ENCODE data around the gene ITIH4. TPM values are rescaled to one million over a fixed set of nuclear protein-coding genes. Genes with fewer than 3 reads are reported as not detected.
"Not testable (repeated sequence)": the region's sequence is repeated elsewhere in the genome, so short reads cannot be mapped to it uniquely, and the experiment has no call there.

The ITIH4 gene
- total RNA-seq, 6 donors from 2014 or later = 9.9 to 102 (median 21.8) TPM

DNA sequence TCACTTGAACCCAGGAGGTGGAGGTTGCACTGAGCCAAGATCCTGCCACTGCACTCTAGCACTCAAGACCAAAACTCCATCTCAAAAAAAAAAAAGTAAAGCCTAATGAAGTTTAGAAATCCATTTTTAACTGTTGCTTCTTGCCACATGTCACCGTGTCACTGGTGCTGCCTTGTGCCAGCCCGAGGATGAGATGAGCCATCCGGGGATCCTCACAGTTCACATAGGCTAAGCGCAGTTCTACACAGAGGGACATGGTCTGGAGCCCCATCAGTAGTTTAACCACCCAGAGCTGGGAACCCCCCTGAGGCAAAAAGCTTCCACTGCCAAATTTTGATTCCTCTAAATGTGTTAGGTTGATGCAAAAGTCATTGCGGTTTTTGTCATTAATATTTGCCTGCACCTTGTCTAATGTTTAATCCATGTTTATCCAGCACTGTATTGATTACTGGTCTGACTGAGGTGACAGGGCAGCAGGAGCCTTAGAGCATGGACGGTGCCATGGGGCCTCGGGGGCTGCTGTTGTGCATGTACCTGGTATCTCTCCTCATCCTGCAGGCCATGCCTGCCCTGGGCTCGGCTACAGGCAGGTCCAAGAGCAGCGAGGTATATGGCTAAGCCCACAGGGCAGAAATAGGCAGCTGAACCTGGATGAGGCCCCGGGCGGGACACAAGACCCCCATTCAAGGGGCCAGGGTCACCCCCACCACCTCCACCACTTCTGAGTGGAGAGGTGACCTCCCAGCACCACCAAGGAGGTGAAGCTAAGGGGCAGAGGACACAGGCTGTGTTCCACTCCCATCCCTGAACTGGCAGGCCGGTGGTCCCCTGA is 53.1 kb downstream of the ITIH4 start, which contains the start of gene ITIH1:
Gene ITIH1, plus strand, starts transcription at position 473 of the 832 bp plus-strand sequence. Its CDS starts 17 bp downstream, at position 490.
- H3K4me3 ChIP-seq = no peak within 1 kb of the TSS
- no peaks in the 10 kb centered on the region for H3K27me3 ChIP-seq
- no peak for DNase-seq
- no peaks in the 10 kb centered on the region for H3K9me3 ChIP-seq
- no peaks in the 10 kb centered on the region for H3K36me3 ChIP-seq
- no peaks in the 10 kb centered on the region for H3K4me1 ChIP-seq
- WGBS, 2 donors = 86 to 88% methylated on average over 7 to 12 of the region's 12 CpGs
- no peak for ATAC-seq (ENCODE audit: low FRiP score in 2 of 2)
- TF ChIP-seq, protein P1, sequence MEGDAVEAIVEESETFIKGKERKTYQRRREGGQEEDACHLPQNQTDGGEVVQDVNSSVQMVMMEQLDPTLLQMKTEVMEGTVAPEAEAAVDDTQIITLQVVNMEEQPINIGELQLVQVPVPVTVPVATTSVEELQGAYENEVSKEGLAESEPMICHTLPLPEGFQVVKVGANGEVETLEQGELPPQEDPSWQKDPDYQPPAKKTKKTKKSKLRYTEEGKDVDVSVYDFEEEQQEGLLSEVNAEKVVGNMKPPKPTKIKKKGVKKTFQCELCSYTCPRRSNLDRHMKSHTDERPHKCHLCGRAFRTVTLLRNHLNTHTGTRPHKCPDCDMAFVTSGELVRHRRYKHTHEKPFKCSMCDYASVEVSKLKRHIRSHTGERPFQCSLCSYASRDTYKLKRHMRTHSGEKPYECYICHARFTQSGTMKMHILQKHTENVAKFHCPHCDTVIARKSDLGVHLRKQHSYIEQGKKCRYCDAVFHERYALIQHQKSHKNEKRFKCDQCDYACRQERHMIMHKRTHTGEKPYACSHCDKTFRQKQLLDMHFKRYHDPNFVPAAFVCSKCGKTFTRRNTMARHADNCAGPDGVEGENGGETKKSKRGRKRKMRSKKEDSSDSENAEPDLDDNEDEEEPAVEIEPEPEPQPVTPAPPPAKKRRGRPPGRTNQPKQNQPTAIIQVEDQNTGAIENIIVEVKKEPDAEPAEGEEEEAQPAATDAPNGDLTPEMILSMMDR (IDR thresholded peaks at IDR 0.05) = no peak
- no peak for TF ChIP-seq POLR2A (IDR thresholded peaks at IDR 0.05)
- no peak within 1 kb of the TSS for H3K27ac ChIP-seq

DNA sequence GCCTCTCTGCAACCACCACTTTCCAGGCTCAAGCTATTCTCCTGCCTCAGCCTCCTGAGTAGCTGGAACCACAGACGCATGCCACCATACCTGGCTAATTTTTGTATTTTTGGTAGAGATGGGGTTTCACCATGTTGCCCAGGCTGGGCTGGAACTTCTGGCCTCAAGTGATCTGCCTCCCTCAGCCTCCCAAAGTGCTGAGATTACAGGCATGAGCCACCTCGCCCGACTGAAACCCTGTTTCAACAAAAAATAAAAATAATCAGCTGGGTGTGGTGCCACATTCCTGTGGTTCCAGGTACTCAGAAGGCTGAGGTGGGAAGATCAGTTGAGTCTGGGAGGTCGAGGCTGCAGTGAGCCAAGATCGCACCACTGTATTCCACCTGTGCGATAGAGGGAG is 54.0 kb downstream of the ITIH4 start:
- WGBS, 2 donors = 71 to 79% methylated on average over 6 of the region's 6 CpGs
- not testable (repeated sequence) for ATAC-seq (ENCODE audit: low FRiP score in 2 of 2); H3K4me3 ChIP-seq; H3K9me3 ChIP-seq; H3K36me3 ChIP-seq; H3K27ac ChIP-seq; H3K27me3 ChIP-seq; H3K4me1 ChIP-seq; DNase-seq

DNA sequence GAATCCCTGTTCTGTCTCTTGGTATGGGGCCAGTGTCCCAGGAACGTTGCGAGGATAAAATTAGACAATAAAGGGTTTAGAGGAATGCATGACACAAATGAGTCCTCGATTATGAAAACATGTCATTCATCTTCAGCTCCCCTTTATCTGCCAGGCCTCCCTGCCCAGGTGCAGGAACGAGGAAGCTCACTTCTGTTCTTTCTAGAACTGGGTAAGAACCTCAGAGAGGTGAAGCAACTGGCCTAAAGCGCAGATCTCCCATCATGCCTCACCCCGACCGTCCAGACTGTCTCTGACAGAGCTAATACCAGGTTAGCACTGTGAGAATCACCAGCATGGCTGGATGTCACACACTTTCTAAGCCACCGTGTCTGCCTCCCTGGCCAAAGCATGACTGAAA is 54.6 kb downstream of the ITIH4 start:
- Histone ChIP-seq H3K4me3 (no peak overlapping the region), H3K27ac (no peak overlapping the region), H3K9me3 (no peaks in the 10 kb centered on the region), H3K27me3 (no peaks in the 10 kb centered on the region), H3K36me3 (no peaks in the 10 kb centered on the region), H3K4me1 (peaks cover 0 to 5% (median 4%) of the 10 kb centered on the region in 4 donors)
- no peak for ATAC-seq (ENCODE audit: low FRiP score in 2 of 2)
- DNase-seq = no peak
- TF ChIP-seq, protein P1 (IDR thresholded peaks at IDR 0.05) = no peak
- TF ChIP-seq EP300 (IDR thresholded peaks at IDR 0.05) = no peak
- TF ChIP-seq POLR2A (IDR thresholded peaks at IDR 0.05) = no peak
- no peak for TF ChIP-seq POLR2AphosphoS5 (IDR thresholded peaks at IDR 0.05)
- WGBS, 2 donors = 66 to 70% methylated on average over 8 of the region's 8 CpGs

DNA sequence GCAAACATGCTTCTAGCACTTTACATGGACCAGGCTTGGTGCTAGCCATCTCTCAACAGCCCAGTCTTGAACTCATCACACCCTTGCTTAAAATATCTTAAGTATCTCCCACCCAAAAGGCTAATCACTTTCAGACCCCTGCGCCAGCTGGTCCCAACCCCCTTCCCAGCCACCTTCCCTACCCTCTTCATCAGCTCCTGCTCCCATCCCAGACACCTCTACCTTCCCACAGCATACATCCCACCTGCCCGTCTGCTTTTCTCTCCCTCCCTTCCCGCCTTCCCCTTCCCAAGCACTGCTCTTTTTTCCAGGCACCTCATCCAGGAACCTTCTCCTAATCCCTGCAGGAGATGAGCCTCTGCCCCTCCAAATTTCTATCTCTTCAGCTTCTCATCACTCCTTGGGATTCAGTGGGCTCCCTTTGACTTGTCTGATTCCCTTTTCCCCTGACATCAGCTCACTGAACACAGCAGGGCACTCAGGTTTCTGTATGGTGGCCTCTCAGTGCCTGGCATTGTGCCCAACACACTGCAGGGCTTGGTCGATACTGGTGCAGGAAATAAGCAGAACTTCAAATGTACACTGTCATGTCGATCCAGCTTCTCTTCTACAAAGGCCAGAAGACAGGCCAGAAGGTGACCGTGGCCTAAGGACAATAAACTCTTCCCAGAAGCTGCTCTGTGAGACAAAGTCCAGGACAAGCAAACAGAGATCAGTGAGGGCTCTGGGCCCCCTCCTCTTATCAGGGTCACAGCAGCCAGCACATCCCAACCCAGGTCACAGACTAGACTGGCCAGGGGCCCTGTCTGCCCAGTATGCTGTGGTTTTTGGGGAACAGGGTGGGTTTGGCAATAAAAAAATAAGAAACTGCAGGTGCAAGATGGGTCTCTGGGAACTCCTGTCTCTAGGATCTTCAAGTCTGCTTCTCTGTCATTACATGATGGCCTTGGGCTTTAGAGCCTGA is 55.3 kb downstream of the ITIH4 start:
- no peak for TF ChIP-seq EP300 (IDR thresholded peaks at IDR 0.05)
- TF ChIP-seq, protein P1 (IDR thresholded peaks at IDR 0.05) = no peak
- no peak for TF ChIP-seq POLR2AphosphoS5 (IDR thresholded peaks at IDR 0.05)
- no peak for TF ChIP-seq POLR2A (IDR thresholded peaks at IDR 0.05)
- Histone ChIP-seq H3K27me3 (no peaks in the 10 kb centered on the region), H3K27ac (no peak overlapping the region), H3K9me3 (no peaks in the 10 kb centered on the region), H3K4me3 (no peak overlapping the region), H3K4me1 (peaks cover 2 to 6% (median 4%) of the 10 kb centered on the region in 4 donors), H3K36me3 (no peaks in the 10 kb centered on the region)
- DNase-seq (no peak), ATAC-seq (ENCODE audit: low FRiP score in 2 of 2) (no peak)
- 51 to 52% methylated on average over 6 of the region's 6 CpGs for WGBS, 2 donors

DNA sequence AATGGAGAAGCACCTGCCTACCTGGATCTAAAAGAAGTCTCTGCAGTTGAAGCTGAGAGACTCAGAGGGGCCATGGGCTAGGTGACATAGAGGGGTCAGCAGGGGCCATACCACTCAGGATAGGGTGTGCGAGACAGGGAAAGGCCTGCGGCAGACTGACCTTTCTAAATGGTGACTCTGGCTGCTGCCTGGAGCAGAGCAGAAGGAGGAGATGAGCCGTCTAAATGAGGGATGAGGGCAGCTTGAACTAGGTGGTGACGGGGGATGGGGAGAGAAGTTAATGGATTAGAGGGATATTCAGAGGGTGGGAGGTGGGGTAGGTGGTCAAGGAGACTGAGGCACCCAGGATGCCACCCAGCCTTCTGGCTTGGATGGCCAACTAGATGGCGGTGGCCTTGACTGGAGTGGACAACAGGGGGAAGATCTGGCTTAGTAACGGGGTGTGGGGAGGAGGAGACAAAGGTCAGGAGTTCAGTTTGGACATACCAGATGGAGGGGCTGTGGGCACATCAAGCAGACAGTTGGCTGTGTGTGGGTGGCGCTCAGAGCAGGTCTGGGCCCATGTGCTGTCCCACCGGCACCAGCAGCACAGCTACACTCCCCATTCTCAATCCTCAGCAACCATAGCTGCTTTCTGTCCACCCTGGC is 56.3 kb downstream of the ITIH4 start:
- no peak overlapping the region for H3K4me3 ChIP-seq
- no peaks in the 10 kb centered on the region for H3K9me3 ChIP-seq
- no peaks in the 10 kb centered on the region for H3K27me3 ChIP-seq
- DNase-seq (no peak), ATAC-seq (ENCODE audit: low FRiP score in 2 of 2) (no peak)
- no peaks in the 10 kb centered on the region for H3K36me3 ChIP-seq
- TF ChIP-seq EP300 (IDR thresholded peaks at IDR 0.05) = no peak
- TF ChIP-seq POLR2A (IDR thresholded peaks at IDR 0.05) = no peak
- no peak for TF ChIP-seq POLR2AphosphoS5 (IDR thresholded peaks at IDR 0.05)
- TF ChIP-seq, protein P1 (IDR thresholded peaks at IDR 0.05) = no peak
- peaks cover 12 to 16% (median 14%) of the 10 kb centered on the region in 4 donors for H3K4me1 ChIP-seq
- WGBS, 2 donors = 82 to 88% methylated on average over 8 of the region's 8 CpGs
- no peak overlapping the region for H3K27ac ChIP-seq

Data from upper lobe of left lung (tissue), 6 donors.